GM12874 (cell line): ENCODE data around the gene QRFP.

Experiments
- TF ChIP-seq, protein P1 (sequence below): IDR thresholded peaks from 2 replicates; pipeline ENCODE4 v1.5.1; 2011; ENCODE audit warnings: low read depth, mild to moderate bottlenecking, control low read depth, low read length, moderate library complexity; ENCODE audit not compliant: insufficient read depth

QRFP gene

DNA sequence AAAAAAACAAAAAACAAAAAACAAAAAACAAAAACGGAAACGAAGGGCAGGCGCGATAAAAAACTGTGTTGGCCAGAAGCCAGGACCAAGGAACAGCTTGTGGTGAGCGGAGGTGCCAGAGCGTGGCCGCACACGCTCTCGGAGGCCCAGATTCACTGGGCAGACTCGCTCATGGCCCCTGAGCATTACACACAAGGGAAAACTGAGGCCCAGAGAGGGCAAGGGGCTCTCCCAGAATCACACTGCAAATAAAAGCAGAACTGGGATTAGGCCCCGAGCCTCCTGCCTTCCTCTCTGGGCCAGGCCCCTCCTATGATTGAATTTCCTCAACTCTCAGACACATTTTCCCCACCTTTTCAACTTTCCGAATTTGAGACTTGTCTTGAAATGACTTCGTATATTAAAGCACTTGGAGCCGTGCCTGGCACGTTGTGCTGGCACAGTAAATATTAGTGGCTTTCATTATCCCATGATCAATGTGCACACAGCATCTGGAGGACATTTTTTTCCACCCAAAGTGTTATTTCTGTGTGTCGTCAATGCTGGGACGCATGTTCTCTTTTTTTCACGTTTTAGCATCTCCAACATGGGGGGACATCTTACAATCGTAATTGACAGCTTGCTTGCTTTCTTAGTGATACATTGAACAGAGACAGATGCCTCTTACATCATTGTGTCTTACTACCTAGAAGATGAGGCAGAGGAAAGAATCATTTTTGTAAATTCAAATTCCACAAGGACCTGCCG is 35.1 kb upstream of the QRFP start:
- TF ChIP-seq, protein P1, sequence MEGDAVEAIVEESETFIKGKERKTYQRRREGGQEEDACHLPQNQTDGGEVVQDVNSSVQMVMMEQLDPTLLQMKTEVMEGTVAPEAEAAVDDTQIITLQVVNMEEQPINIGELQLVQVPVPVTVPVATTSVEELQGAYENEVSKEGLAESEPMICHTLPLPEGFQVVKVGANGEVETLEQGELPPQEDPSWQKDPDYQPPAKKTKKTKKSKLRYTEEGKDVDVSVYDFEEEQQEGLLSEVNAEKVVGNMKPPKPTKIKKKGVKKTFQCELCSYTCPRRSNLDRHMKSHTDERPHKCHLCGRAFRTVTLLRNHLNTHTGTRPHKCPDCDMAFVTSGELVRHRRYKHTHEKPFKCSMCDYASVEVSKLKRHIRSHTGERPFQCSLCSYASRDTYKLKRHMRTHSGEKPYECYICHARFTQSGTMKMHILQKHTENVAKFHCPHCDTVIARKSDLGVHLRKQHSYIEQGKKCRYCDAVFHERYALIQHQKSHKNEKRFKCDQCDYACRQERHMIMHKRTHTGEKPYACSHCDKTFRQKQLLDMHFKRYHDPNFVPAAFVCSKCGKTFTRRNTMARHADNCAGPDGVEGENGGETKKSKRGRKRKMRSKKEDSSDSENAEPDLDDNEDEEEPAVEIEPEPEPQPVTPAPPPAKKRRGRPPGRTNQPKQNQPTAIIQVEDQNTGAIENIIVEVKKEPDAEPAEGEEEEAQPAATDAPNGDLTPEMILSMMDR: no peak

DNA sequence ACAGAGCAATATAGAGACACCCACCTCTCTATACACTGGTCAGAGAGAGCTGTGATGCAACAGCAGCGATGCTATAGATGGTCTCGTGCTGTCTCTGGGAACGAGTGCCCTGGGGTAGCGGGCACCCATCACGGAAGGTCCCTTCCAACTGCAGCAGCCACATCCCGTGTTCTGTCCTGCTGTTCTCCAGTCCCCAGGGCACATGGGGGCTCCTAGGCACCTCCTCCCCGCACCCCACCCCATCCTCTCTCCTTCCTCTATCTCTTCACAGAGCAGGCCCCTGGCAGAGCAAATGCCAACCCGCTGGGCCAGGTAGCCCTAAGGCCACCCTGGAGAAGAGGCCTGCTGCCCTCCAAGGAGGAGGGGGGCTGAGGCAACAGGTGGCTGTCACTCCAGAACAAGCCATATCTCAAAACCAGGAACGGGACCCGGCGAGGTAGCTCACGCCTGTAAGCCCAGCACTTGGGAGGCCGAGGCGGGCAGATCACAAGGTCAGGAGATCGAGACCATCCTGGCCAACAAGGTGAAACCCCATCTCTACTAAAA is 34.3 kb upstream of the QRFP start:
- TF ChIP-seq, protein P1: no peak

DNA sequence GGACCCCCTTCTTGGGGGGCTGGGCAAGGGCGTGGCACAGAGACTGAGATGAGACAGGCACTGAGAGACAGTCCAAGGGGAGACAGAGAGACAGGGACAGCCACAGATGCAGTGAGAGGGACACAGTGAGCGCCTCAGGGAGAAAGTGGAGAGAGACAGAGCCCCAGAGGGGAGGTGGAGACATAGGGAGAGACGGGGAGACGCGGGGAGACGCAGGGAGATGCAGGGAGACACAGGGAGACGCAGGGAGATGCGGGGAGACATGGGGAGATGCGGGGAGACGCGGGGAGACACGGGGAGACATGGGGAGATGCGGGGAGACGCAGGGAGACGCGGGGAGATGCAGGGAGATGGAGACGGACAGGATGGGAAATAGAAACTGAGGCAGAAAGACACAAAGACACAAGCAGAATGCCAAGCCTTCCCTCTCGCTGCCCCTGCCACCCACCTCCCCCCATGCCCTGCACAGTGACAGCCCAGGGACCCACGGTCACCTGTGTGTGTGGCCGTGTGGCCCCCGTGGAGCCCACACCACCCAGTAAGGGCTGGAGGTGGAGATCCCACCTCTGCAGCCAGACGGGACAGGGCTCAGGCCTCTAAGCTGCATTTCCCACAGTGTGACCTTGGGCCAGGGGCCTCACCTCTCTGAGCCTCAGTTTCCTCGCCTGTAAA is 33.7 kb upstream of the QRFP start:
- TF ChIP-seq, protein P1: no peak

DNA sequence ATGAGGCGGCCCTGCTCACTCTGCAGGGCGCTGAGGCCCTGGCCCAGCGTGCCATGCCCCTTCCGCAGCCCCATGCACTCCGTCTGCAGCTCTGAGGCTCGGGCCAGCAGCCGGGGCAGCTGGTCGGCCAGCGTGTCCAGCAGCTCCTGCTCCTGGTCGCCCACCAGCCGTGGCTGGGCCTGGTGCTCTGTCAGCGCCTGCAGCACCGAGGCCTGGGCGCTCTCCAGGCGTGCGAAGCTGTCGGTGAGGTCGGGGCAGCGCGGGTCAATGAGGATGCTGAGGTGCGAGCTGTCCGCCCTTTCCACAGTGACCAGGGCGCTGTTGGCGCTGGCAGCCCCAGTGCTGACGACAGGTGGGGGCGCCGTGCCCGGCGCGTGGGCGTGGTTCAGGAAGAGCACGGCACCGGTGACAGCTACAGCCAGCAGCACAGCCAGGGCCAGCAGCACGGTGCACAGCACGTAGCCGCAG is 33.0 kb upstream of the QRFP start:
- TF ChIP-seq, protein P1: no peak

DNA sequence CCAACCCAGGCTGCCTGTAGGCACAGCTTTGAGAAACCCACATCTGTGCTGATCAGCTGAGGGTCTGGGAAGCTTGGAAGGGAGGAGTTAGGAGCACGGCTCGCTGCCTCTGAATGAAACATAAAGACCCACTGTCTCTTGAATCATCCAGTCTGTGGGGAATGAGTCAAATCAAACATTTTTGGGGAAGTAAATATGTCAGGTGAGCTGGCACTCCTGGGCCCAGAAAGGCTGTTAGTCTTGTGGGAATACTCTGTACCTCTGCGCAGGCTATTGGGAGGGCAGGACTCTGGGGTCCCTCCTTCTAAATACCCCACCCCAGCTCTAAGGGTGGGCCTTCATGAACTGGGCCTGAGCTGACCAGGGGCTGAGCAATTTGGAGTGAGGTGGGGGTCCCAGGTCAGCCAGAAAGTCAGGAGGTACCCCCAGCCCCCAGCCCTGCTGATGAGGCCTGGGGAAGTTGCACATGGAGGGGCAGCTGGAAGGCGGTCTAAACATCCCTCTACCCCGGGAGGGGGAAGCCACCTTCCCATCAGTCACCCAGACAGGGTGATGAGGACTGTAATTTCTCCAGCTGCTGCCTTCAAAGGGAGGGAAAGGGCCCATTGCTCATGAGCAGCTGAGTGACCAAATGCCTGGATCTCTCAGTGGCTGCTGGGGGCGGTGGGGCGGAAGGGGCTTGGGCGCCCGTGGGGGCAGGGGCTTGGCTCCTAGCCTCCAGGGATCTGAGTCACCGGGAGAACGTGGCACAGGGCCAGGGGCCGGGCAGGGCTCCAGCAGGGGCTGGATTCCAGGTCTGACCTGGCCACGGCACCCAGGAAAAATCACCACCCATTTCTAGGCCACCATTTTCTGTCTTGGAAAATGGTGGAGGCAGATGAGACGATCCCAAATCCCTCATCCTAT is 31.6 kb upstream of the QRFP start:
- TF ChIP-seq, protein P1: no peak

DNA sequence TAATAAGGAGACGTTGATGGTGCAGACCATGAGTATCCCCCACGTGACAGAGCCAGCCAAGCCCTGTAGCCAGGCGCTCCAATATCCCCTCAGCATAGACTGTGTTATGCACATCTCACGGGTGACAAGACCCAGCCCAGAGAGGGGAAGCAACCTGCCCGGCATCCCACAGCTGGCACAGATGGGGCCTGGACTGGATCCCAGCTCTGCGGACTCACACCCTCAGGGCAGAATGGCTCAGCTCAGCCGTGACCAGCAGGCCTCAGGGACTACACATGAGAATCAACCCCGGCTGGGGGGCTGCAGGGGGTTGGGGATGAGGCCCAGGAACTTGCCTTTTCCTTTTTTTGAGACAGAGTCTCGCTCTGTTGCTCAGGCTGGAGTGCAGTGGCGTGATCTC is 30.7 kb upstream of the QRFP start:
- TF ChIP-seq, protein P1: no peak
